HepG2 (cell line): ENCODE measurements around the gene MRPL34. TPM values are rescaled to one million over a fixed set of nuclear protein-coding genes. Genes with fewer than 3 reads are reported as not detected.

Source experiments
- ATF7 ChIP-seq, 2 experiments: fragments of 450-650 bp in 1 of 2; sonication (generic) in 1 of 2; formaldehyde crosslinking in 1 of 2; IDR thresholded peaks; 2 replicates each; pipeline versions ENCODE4 v1.4.0 to v1.6.1; 2016 to 2020; ENCODE audit warnings: antibody characterized with exemption in 1 of 2, mild to moderate bottlenecking in 1 of 2, missing genetic modification reagents in 1 of 2
- FOSL2 ChIP-seq: sonication (generic); formaldehyde crosslinking; IDR thresholded peaks from 2 replicates; pipeline ENCODE4 v1.4.0; 2020; ENCODE audit warnings: missing genetic modification reagents
- FOXP1 ChIP-seq, 2 experiments: fragments of 450-650 bp in 1 of 2; IDR thresholded peaks; 2 replicates each; pipeline ENCODE4 v1.6.1; 2017 to 2018; ENCODE audit warnings: antibody characterized with exemption in 1 of 2
- SMAD1 ChIP-seq: sonication (generic); formaldehyde crosslinking; IDR thresholded peaks from 2 replicates; pipeline ENCODE4 v1.4.0; 2020; ENCODE audit warnings: missing genetic modification reagents, low read depth, mild to moderate bottlenecking, borderline replicate concordance
- ZNF3 ChIP-seq: IDR thresholded peaks from 2 replicates; pipeline ENCODE4 v1.7.0; 2017; ENCODE audit warnings: inconsistent platforms
- ZNF333 ChIP-seq: sonication (generic); formaldehyde crosslinking; IDR thresholded peaks from 2 replicates; pipeline ENCODE4 v1.4.0; 2020; ENCODE audit warnings: mild to moderate bottlenecking, missing genetic modification reagents, borderline replicate concordance
- ZNF557 ChIP-seq: sonication (generic); formaldehyde crosslinking; IDR thresholded peaks from 2 replicates; pipeline ENCODE4 v1.4.0; 2020; ENCODE audit warnings: missing genetic modification reagents
- polyA plus RNA-seq, 8 experiments: library from polyadenylated mRNA; depleted of rRNA in 3 of 8; stranded (reverse) in 7 of 8; unstranded in 1 of 8; fragments of >200 nt; fragmentation: Illumina TruSeq in 4 of 8; extraction: Trizol in 4 of 8; gene quantifications; 2 replicates each; pipeline versions ENCODE4 v1.2.1 to v1.2.3, GENCODE V29; 2011 to 2016; ENCODE audit warnings: low read depth in 4 of 8, missing spikeins in 1 of 8, mixed read lengths in 1 of 8; ENCODE audit not compliant: insufficient read depth in 1 of 8
- total RNA-seq, 5 experiments: library from RNA; depleted of rRNA; stranded (reverse); fragments of >200 nt; fragmentation: Illumina TruSeq; extraction: Trizol; gene quantifications; 2 replicates each; pipeline ENCODE4 v1.2.3, GENCODE V29; 2016; ENCODE audit warnings: low read depth in 1 of 5
- TF ChIP-seq, protein P1 (sequence below): IDR thresholded peaks from 2 replicates; pipeline ENCODE4 v1.6.1; 2018; ENCODE audit warnings: missing genetic modification reagents, mild to moderate bottlenecking, missing compliant biosample characterization
- TF ChIP-seq, protein P2 (sequence below), 2 experiments: fragments of 450-650 bp in 1 of 2; sonication (generic) in 1 of 2; formaldehyde crosslinking in 1 of 2; IDR thresholded peaks; 2 replicates each; pipeline versions ENCODE4 v1.6.1 to v1.8.0; 2016 to 2022; ENCODE audit warnings: antibody characterized with exemption in 1 of 2, mild to moderate bottlenecking in 1 of 2, missing genetic modification reagents in 1 of 2
- TF ChIP-seq, protein P3 (sequence below): sonication (generic); formaldehyde crosslinking; IDR thresholded peaks from 2 replicates; pipeline ENCODE4 v1.4.0; 2020; ENCODE audit warnings: mild to moderate bottlenecking, low read depth, missing genetic modification reagents
- TF ChIP-seq, protein P4 (sequence below): sonication (generic); formaldehyde crosslinking; IDR thresholded peaks from 2 replicates; pipeline ENCODE4 v1.4.0; 2020; ENCODE audit warnings: missing genetic modification reagents

Gene MRPL34
- total and polyA plus RNA-seq, 2 of the 13 experiments (the other 11 are each of a cell fraction or from before 2014, with no cell fraction given): 74.0 to 77.3 TPM

DNA sequence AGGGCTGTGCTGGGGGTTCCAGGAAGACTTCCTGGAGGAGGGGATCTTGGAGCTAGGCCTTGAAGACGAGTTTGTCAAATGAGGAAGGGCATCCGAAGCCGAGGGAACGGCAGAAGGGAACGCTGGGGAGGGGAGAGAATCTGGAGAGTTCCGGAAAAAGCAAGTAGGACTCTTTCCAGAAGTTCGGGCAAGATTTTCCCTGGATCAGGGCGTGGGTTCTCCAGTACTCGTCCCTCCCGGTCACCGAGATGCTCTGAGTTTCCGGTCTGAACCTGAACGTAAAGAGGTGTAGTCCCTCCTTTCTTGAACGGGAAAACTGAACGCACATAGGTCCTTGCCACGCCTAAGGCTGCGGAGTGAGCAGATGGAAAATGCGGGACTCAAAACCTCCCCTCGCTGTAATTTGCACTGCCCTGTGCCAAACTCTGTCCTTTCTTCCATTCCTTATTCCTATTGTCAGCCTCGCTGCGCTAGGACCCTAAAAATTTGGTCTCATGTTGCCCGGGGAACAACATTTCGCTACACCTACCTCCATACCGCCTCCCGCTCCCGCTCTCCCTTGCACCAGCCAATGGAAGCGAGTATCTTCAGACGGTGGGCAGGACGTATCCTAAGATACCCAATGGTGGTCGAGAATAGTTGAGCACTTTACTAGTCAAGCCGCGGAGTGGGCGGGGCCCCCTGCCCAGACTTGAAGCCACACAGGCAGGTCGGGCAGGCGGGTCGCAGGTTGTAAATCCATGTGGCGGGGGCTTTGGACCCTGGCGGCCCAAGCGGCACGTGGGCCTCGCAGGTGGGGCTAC, 31.4 kb downstream of the MRPL34 start, which contains the start of gene GTPBP3 (continued):
- TF ChIP-seq, protein P1, sequence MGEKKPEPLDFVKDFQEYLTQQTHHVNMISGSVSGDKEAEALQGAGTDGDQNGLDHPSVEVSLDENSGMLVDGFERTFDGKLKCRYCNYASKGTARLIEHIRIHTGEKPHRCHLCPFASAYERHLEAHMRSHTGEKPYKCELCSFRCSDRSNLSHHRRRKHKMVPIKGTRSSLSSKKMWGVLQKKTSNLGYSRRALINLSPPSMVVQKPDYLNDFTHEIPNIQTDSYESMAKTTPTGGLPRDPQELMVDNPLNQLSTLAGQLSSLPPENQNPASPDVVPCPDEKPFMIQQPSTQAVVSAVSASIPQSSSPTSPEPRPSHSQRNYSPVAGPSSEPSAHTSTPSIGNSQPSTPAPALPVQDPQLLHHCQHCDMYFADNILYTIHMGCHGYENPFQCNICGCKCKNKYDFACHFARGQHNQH (CRISPR knock-in tag): peak; percentile 21; the same call in 1 of the 2 replicates
- TF ChIP-seq ZNF333 (CRISPR knock-in tag): no peak
- TF ChIP-seq SMAD1 (CRISPR knock-in tag): peak; percentile 61; the same call in 1 of the 2 replicates
- TF ChIP-seq FOXP1 (IDR thresholded peaks at IDR 0.05): peak; percentile 14; the same call in 1 of the 2 replicates
- no peak for TF ChIP-seq FOXP1 (CRISPR knock-in tag; IDR thresholded peaks at IDR 0.05)
- no peak for TF ChIP-seq ZNF3 (CRISPR knock-in tag)
- TF ChIP-seq, protein P2, sequence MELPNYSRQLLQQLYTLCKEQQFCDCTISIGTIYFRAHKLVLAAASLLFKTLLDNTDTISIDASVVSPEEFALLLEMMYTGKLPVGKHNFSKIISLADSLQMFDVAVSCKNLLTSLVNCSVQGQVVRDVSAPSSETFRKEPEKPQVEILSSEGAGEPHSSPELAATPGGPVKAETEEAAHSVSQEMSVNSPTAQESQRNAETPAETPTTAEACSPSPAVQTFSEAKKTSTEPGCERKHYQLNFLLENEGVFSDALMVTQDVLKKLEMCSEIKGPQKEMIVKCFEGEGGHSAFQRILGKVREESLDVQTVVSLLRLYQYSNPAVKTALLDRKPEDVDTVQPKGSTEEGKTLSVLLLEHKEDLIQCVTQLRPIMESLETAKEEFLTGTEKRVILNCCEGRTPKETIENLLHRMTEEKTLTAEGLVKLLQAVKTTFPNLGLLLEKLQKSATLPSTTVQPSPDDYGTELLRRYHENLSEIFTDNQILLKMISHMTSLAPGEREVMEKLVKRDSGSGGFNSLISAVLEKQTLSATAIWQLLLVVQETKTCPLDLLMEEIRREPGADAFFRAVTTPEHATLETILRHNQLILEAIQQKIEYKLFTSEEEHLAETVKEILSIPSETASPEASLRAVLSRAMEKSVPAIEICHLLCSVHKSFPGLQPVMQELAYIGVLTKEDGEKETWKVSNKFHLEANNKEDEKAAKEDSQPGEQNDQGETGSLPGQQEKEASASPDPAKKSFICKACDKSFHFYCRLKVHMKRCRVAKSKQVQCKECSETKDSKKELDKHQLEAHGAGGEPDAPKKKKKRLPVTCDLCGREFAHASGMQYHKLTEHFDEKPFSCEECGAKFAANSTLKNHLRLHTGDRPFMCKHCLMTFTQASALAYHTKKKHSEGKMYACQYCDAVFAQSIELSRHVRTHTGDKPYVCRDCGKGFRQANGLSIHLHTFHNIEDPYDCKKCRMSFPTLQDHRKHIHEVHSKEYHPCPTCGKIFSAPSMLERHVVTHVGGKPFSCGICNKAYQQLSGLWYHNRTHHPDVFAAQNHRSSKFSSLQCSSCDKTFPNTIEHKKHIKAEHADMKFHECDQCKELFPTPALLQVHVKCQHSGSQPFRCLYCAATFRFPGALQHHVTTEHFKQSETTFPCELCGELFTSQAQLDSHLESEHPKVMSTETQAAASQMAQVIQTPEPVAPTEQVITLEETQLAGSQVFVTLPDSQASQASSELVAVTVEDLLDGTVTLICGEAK (IDR thresholded peaks at IDR 0.05): peak; percentile 71
- TF ChIP-seq, protein P2 (CRISPR knock-in tag; IDR thresholded peaks at IDR 0.05): no peak; the same call in 1 of the 2 replicates
- no peak for TF ChIP-seq ATF7 (IDR thresholded peaks at IDR 0.05)
- TF ChIP-seq ATF7 (CRISPR knock-in tag; IDR thresholded peaks at IDR 0.05): no peak
- TF ChIP-seq, protein P3, sequence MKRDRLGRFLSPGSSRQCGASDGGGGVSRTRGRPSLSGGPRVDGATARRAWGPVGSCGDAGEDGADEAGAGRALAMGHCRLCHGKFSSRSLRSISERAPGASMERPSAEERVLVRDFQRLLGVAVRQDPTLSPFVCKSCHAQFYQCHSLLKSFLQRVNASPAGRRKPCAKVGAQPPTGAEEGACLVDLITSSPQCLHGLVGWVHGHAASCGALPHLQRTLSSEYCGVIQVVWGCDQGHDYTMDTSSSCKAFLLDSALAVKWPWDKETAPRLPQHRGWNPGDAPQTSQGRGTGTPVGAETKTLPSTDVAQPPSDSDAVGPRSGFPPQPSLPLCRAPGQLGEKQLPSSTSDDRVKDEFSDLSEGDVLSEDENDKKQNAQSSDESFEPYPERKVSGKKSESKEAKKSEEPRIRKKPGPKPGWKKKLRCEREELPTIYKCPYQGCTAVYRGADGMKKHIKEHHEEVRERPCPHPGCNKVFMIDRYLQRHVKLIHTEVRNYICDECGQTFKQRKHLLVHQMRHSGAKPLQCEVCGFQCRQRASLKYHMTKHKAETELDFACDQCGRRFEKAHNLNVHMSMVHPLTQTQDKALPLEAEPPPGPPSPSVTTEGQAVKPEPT (CRISPR knock-in tag): no peak
- no peak for TF ChIP-seq ZNF557 (CRISPR knock-in tag)
- TF ChIP-seq FOSL2 (CRISPR knock-in tag): peak; percentile 47
- TF ChIP-seq, protein P4, sequence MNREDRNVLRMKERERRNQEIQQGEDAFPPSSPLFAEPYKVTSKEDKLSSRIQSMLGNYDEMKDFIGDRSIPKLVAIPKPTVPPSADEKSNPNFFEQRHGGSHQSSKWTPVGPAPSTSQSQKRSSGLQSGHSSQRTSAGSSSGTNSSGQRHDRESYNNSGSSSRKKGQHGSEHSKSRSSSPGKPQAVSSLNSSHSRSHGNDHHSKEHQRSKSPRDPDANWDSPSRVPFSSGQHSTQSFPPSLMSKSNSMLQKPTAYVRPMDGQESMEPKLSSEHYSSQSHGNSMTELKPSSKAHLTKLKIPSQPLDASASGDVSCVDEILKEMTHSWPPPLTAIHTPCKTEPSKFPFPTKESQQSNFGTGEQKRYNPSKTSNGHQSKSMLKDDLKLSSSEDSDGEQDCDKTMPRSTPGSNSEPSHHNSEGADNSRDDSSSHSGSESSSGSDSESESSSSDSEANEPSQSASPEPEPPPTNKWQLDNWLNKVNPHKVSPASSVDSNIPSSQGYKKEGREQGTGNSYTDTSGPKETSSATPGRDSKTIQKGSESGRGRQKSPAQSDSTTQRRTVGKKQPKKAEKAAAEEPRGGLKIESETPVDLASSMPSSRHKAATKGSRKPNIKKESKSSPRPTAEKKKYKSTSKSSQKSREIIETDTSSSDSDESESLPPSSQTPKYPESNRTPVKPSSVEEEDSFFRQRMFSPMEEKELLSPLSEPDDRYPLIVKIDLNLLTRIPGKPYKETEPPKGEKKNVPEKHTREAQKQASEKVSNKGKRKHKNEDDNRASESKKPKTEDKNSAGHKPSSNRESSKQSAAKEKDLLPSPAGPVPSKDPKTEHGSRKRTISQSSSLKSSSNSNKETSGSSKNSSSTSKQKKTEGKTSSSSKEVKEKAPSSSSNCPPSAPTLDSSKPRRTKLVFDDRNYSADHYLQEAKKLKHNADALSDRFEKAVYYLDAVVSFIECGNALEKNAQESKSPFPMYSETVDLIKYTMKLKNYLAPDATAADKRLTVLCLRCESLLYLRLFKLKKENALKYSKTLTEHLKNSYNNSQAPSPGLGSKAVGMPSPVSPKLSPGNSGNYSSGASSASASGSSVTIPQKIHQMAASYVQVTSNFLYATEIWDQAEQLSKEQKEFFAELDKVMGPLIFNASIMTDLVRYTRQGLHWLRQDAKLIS (CRISPR knock-in tag): no peak
